H9 (cell line): ENCODE measurements around the gene MAP4K1. TPM values are rescaled to one million over a fixed set of nuclear protein-coding genes. Genes with fewer than 3 reads are reported as not detected.

Experiments used
- DNase-seq: peaks from one replicate; pipeline ENCODE4 v3.0.0-alpha.2; 2017
- H2AFZ ChIP-seq: one replicate; pipeline ENCODE4 v1.6.1; 2013; ENCODE audit warnings: mild to moderate bottlenecking, low read length, control low read depth, moderate library complexity
- H2AK5ac ChIP-seq: 2 replicates; pipeline ENCODE4 v1.6.1; 2013; ENCODE audit warnings: low read length, control low read depth, mixed read lengths; ENCODE audit not compliant: insufficient read length
- H2BK120ac ChIP-seq: one replicate; pipeline ENCODE4 v1.6.1; 2013; ENCODE audit warnings: low read depth, mild to moderate bottlenecking, low read length, control low read depth, inconsistent platforms; ENCODE audit not compliant: poor library complexity, severe bottlenecking
- H2BK12ac ChIP-seq: 2 replicates; pipeline ENCODE4 v1.6.1; 2013; ENCODE audit warnings: low read length, control low read depth, mixed read lengths, low read depth; ENCODE audit not compliant: insufficient read length
- H2BK15ac ChIP-seq: 2 replicates; pipeline ENCODE4 v1.6.1; 2013; ENCODE audit warnings: low read depth, low read length, control low read depth
- H2BK20ac ChIP-seq: one replicate; pipeline ENCODE4 v1.6.1; 2013; ENCODE audit warnings: low read depth, mild to moderate bottlenecking, low read length, control low read depth, inconsistent platforms; ENCODE audit not compliant: poor library complexity, severe bottlenecking
- H2BK5ac ChIP-seq: 2 replicates; pipeline ENCODE4 v1.6.1; 2013; ENCODE audit warnings: low read length, control low read depth, mixed read lengths; ENCODE audit not compliant: insufficient read length
- H3K14ac ChIP-seq: 2 replicates; pipeline ENCODE4 v1.6.1; 2013; ENCODE audit warnings: low read length, control low read depth; ENCODE audit not compliant: insufficient read depth
- H3K18ac ChIP-seq: 2 replicates; pipeline ENCODE4 v1.6.1; 2013; ENCODE audit warnings: low read depth, mild to moderate bottlenecking, mixed read lengths, low read length, control low read depth; ENCODE audit not compliant: insufficient read length
- H3K23ac ChIP-seq: 2 replicates; pipeline ENCODE4 v1.6.1; 2013; ENCODE audit warnings: low read length, control low read depth, mixed read lengths, low read depth; ENCODE audit not compliant: insufficient read length
- H3K23me2 ChIP-seq: 2 replicates; pipeline ENCODE4 v1.6.1; 2013; ENCODE audit warnings: low read depth, mild to moderate bottlenecking, mixed read lengths, low read length, control low read depth; ENCODE audit not compliant: insufficient read length, poor library complexity, severe bottlenecking
- H3K27ac ChIP-seq: 2 replicates; pipeline ENCODE4 v1.5.1; 2013; ENCODE audit warnings: low read length, control low read depth, mixed read lengths, low read depth; ENCODE audit not compliant: insufficient read length
- H3K27me3 ChIP-seq: 2 replicates; pipeline ENCODE4 v1.6.1; 2013; ENCODE audit warnings: low read length, control low read depth, inconsistent platforms; ENCODE audit not compliant: insufficient read depth
- H3K4ac ChIP-seq: 2 replicates; pipeline ENCODE4 v1.6.1; 2013; ENCODE audit warnings: low read depth, mild to moderate bottlenecking, control low read depth, inconsistent platforms, low read length, moderate library complexity
- H3K4me1 ChIP-seq: 2 replicates; pipeline ENCODE4 v1.6.1; 2013; ENCODE audit warnings: low read length, control low read depth, inconsistent platforms; ENCODE audit not compliant: insufficient read depth
- H3K4me2 ChIP-seq: 2 replicates; pipeline ENCODE4 v1.6.1; 2013; ENCODE audit warnings: low read length, control low read depth, mixed read lengths; ENCODE audit not compliant: insufficient read length, insufficient read depth
- H3K56ac ChIP-seq: 2 replicates; pipeline ENCODE4 v1.6.1; 2013; ENCODE audit warnings: low read depth, mild to moderate bottlenecking, mixed read lengths, low read length, control low read depth; ENCODE audit not compliant: insufficient read length
- H3K79me1 ChIP-seq: 2 replicates; pipeline ENCODE4 v1.6.1; 2013; ENCODE audit warnings: low read depth, mild to moderate bottlenecking, moderate library complexity, low read length, control low read depth, inconsistent platforms; ENCODE audit not compliant: insufficient read depth, poor library complexity, severe bottlenecking
- H3K79me2 ChIP-seq: 2 replicates; pipeline ENCODE4 v1.6.1; 2013; ENCODE audit warnings: low read length, control low read depth, inconsistent platforms; ENCODE audit not compliant: insufficient read depth
- H3K9ac ChIP-seq: 2 replicates; pipeline ENCODE4 v1.6.1; 2013; ENCODE audit warnings: low read length, control low read depth, mixed read lengths; ENCODE audit not compliant: insufficient read length; ENCODE audit errors: extremely low read depth
- H3K9me3 ChIP-seq: one replicate; pipeline ENCODE4 v1.6.1; 2013; ENCODE audit warnings: low read depth, low read length, inconsistent platforms; ENCODE audit not compliant: control insufficient read depth
- H3T11ph ChIP-seq: one replicate; pipeline ENCODE4 v1.6.1; 2013; ENCODE audit warnings: mild to moderate bottlenecking, low read length, control low read depth, inconsistent platforms
- H4K20me1 ChIP-seq: one replicate; pipeline ENCODE4 v1.6.1; 2013; ENCODE audit not compliant: control insufficient read depth, insufficient read length, insufficient read depth
- H4K5ac ChIP-seq: 2 replicates; pipeline ENCODE4 v1.6.1; 2013; ENCODE audit warnings: low read depth, mild to moderate bottlenecking, mixed read lengths, low read length, control low read depth; ENCODE audit not compliant: insufficient read length
- H4K8ac ChIP-seq: replicated peaks from 2 replicates; pipeline ENCODE4 v1.6.1; 2013; ENCODE audit warnings: low read length, control low read depth, mixed read lengths, low read depth; ENCODE audit not compliant: insufficient read length
- H4K91ac ChIP-seq: 2 replicates; pipeline ENCODE4 v1.6.1; 2013; ENCODE audit warnings: low read depth, mild to moderate bottlenecking, moderate library complexity, mixed read lengths, low read length, control low read depth; ENCODE audit not compliant: insufficient read length
- H3K27ac Mint-ChIP-seq, 3 experiments: 2 replicates in 2 of 3; 3 replicates in 1 of 3; pipeline ENCODE4 v1.8.0; 2020 to 2021; ENCODE audit warnings: mixed read lengths in 3 of 3, mild to moderate bottlenecking in 1 of 3, moderate library complexity in 1 of 3
- H3K27me3 Mint-ChIP-seq: 2 replicates; pipeline ENCODE4 v1.8.0; 2021; ENCODE audit warnings: low read depth, mild to moderate bottlenecking, moderate library complexity, mixed read lengths
- H3K36me3 Mint-ChIP-seq, 3 experiments: 2 replicates in 2 of 3; 3 replicates in 1 of 3; pipeline ENCODE4 v1.8.0; 2020 to 2021; ENCODE audit warnings: low read depth in 3 of 3, mixed read lengths in 3 of 3; ENCODE audit not compliant: insufficient read depth in 1 of 3
- H3K4me1 Mint-ChIP-seq, 2 experiments: 2 replicates each; pipeline ENCODE4 v1.8.0; 2020; ENCODE audit warnings: mixed read lengths in 2 of 2
- H3K4me3 Mint-ChIP-seq, 2 experiments: 2 replicates in 1 of 2; 3 replicates in 1 of 2; pipeline ENCODE4 v1.8.0; 2020 to 2021; ENCODE audit warnings: mild to moderate bottlenecking in 2 of 2, mixed read lengths in 2 of 2, moderate library complexity in 1 of 2
- H3K9me3 Mint-ChIP-seq, 2 experiments: 2 replicates in 1 of 2; 3 replicates in 1 of 2; pipeline ENCODE4 v1.8.0; 2020; ENCODE audit warnings: mild to moderate bottlenecking in 2 of 2, mixed read lengths in 2 of 2, moderate library complexity in 1 of 2
- CTCF ChIP-seq: fragments of 200-600 bp; sonication (generic); conservative IDR thresholded peaks from 3 replicates; pipeline ENCODE4 v1.8.0; 2021; ENCODE audit warnings: antibody characterized with exemption, mild to moderate bottlenecking
- WGBS: extraction: QIAGEN DNeasy Blood & Tissue Kit; methylation state at CpG from one replicate; pipeline ENCODE4 v1.1.7; 2013; ENCODE audit warnings: missing lambda C conversion rate, low lambda C conversion rate, mixed read lengths; ENCODE audit not compliant: insufficient read length; ENCODE audit errors: extremely low coverage; 5-methylcytosine and 5-hydroxymethylcytosine counted together
- total RNA-seq: library from RNA; stranded (reverse); gene quantifications from 2 replicates; pipeline ENCODE4 v1.2.1, GENCODE V29; 2021

MAP4K1 gene
- total RNA-seq, 1 experiment from 2014 or later = 31.1 TPM

- H3K9ac ChIP-seq = no peak overlapping the region
- H3K79me2 ChIP-seq = no peaks in the 10 kb centered on the region
- peak overlapping the region; percentile 89 to 98 (median 97); a peak in 4 of 7 replicates for H3K27ac Mint-ChIP-seq
- H3K56ac ChIP-seq = no peak overlapping the region
- no peak overlapping the region for H2BK20ac ChIP-seq
- H4K91ac ChIP-seq = no peak overlapping the region
- no peak overlapping the region for H4K5ac ChIP-seq
- peaks cover 2% of the 10 kb centered on the region; the same call in 1 of the 2 replicates for H3K27me3 Mint-ChIP-seq
- H3K9me3 Mint-ChIP-seq = no peaks in the 10 kb centered on the region
- no peak overlapping the region for H3T11ph ChIP-seq
- H3K4me2 ChIP-seq = no peak overlapping the region
- H2BK5ac ChIP-seq = no peak overlapping the region
- H3K23me2 ChIP-seq = no peaks in the 10 kb centered on the region
- no peak overlapping the region for H3K27ac ChIP-seq
- peaks cover 25 to 59% (median 59%) of the 10 kb centered on the region in 3 experiments for H3K36me3 Mint-ChIP-seq
- no peak overlapping the region for H2AK5ac ChIP-seq
- no peak overlapping the region for H3K4me3 Mint-ChIP-seq
- no peaks in the 10 kb centered on the region for H4K20me1 ChIP-seq
- H3K9me3 ChIP-seq = no peaks in the 10 kb centered on the region
- H2BK120ac ChIP-seq = no peak overlapping the region
- H3K18ac ChIP-seq = no peak overlapping the region
- no peaks in the 10 kb centered on the region for H3K4me1 ChIP-seq
- H3K4ac ChIP-seq = no peak overlapping the region
- H4K8ac ChIP-seq = no peak overlapping the region
- peak; percentile 98 for TF ChIP-seq CTCF
- no peak overlapping the region for H2AFZ ChIP-seq
- peaks cover 20 to 23% of the 10 kb centered on the region in 2 experiments for H3K4me1 Mint-ChIP-seq
- H3K23ac ChIP-seq = no peak overlapping the region
- peak; percentile 81 for DNase-seq
- no peak overlapping the region for H2BK12ac ChIP-seq
- no peak overlapping the region for H3K14ac ChIP-seq
- no peaks in the 10 kb centered on the region for H3K27me3 ChIP-seq
- no CpG with 5 or more reads among the region's 17 CpGs for WGBS
- no peaks in the 10 kb centered on the region for H3K79me1 ChIP-seq
- no peak overlapping the region for H2BK15ac ChIP-seq
Observed at GRCh38 chr19:38634757-38635482, 17.2 kb upstream of the MAP4K1 start.
